ENCODE measurements around the gene MRPS7.
"Not testable (repeated sequence)": the region's sequence is repeated elsewhere in the genome, so short reads cannot be mapped to it uniquely, and the experiment has no call there.

The MRPS7 gene

GRCh38 chr17:75244133-75244866 is 17.4 kb upstream of the MRPS7 start:
- DNase-seq = no peak

GRCh38 chr17:75245011-75245410 is 16.7 kb upstream of the MRPS7 start:
- DNase-seq = no peak

GRCh38 chr17:75246404-75246803 is 15.3 kb upstream of the MRPS7 start:
- DNase-seq = no peak

GRCh38 chr17:75249564-75249963 is 12.1 kb upstream of the MRPS7 start:
- no peak for DNase-seq

- peak; percentile 64 for DNase-seq
Measured at GRCh38 chr17:75250009-75250471, 11.6 kb upstream of the MRPS7 start.

GRCh38 chr17:75252039-75252816 is 9.5 kb upstream of the MRPS7 start:
- DNase-seq = no peak

GRCh38 chr17:75255954-75256698 is 5.6 kb upstream of the MRPS7 start:
- DNase-seq = not testable (repeated sequence)

GRCh38 chr17:75257228-75257627 is 4.5 kb upstream of the MRPS7 start:
- not testable (repeated sequence) for DNase-seq

GRCh38 chr17:75260641-75261335 is 891 bp upstream of the MRPS7 start:
- no peak for DNase-seq

GRCh38 chr17:75262112-75262606 is 480 bp downstream of the MRPS7 start:
- DNase-seq = no peak

GRCh38 chr17:75263055-75263454 is 1.4 kb downstream of the MRPS7 start:
- no peak for DNase-seq

GRCh38 chr17:75265614-75266315 is 4.1 kb downstream of the MRPS7 start:
- no peak for DNase-seq

GRCh38 chr17:75266316-75267152 is 4.9 kb downstream of the MRPS7 start:
- no peak for DNase-seq

GRCh38 chr17:75267153-75267410 is 5.4 kb downstream of the MRPS7 start:
- DNase-seq = no peak

GRCh38 chr17:75267411-75268232 is 5.9 kb downstream of the MRPS7 start:
- no peak for DNase-seq

GRCh38 chr17:75269844-75270217 is 8.2 kb downstream of the MRPS7 start:
- DNase-seq = no peak

- peak; percentile 65 for DNase-seq
Measured at GRCh38 chr17:75270218-75270965, 8.7 kb downstream of the MRPS7 start.

GRCh38 chr17:75270966-75271232 is 9.2 kb downstream of the MRPS7 start, which contains the start of gene MIF4GD:
MIF4GD (minus strand) TSS chr17:75271231; CDS start chr17:75270195, 1,036 bp downstream.
- no peak for DNase-seq

GRCh38 chr17:75271233-75271954 is 9.7 kb downstream of the MRPS7 start:
- DNase-seq = peak; percentile 71

Measured in fibroblast of skin of right quadriceps (primary cell).